Measurements from ENCODE around the gene ZNF366.

ZNF366 gene

DNA sequence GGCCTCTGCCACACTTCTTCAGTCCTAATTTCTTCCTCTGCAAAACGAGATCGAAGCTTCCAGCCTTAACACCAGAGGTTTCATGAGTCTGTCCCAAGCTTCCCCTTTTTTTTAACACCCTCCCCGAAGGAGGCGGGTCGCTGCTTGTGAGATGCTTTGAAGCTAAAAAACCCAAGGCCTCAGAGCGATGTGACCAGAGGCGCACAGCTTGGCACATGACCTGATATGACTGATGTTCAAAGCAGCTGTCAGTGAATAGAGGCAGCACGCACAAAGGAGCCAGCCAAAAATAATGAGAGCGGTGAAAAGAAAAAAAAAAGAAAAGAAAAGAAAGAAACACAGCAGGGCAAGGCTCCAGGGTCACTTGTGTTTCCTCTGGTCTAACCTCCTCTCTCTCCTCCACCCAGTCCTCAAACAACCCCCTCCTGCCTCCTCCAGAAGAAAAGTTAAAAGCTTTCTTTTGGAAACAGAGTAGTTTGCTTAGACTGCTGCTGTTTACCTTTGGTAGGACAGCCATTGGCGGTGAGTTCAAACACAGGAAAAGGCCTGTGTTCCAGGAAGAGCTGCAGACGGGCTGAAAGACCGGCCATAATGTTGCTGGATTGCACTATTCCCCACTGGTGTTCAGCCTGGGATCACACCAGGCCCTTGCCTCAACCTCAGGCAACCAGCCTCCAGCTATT lies 10.9 kb upstream of the ZNF366 start:
- DNase-seq = peak; percentile 95 to 98

DNA sequence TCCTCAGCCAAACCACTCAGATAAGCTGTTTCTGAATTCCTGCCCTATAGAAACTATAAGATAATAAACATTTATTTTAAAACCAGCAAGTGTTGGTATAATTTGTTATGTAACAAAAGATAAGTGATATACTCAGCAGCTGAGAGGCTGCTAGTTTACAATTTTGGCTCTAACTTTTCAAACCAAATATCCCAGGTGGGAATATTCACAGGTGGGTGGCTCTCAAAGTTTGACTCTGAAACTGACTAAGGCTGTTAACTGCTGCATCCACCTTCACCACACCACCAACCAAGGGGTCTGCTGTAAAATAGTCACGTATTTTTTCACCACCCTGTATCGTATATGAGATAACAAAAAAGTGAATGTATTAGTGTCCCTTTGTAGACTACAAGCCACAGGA lies 9.7 kb upstream of the ZNF366 start:
- no peak for DNase-seq

DNA sequence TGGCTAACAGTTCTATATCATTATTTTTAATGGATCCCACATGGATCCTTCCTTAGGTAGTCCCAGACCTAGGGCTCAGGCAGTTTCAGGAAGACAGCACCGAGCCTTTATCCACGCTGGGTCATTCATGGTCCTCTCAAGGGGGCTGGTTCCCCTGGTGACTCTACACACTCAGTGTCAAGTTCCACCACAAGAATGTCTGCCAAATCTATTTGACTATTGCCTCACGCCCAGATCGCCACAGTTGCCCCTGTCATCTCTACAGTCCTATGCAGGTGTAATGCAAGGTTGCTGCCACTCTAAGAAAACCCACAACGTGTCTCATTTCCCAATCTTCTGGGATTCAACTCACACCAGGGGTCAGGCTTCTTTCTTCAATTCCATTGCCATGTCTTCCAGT lies 8.0 kb upstream of the ZNF366 start:
- DNase-seq = no peak

DNA sequence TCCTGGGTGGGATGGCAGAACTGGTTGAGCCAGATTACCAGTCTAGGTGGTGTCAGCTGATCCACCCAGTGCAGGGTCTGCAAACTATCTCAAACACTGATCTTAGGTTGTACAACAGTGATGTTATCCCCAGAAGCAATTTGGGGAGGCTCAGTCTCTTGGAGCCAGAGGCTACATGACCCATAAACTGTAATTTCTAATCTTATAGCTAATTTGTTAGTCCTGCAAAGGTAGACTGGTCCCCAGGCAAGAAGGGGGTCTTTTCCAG lies 5.3 kb upstream of the ZNF366 start:
- DNase-seq = no peak

GRCh38 chr5:72511774-72512592 lies 4.8 kb upstream of the ZNF366 start:
- DNase-seq = peak; percentile 53 to 67

DNA sequence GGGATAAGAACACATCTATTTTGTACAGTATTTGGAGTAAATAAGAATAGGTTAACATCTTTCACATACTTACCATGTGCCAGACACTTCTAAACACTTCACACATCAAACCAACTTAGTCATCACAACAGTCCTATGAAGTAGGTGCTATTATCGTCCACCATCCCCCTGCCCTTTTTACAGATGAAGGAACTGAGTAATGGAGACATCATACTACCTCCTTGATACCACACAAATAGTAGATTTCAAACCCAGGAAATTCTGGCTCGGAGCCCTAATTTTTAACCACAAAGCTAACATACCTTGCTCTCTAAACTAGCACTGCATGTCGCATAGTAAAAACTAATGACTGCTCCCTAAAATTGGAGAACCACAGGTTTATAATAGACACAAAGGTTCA lies 4.2 kb upstream of the ZNF366 start:
- no peak for DNase-seq

DNA sequence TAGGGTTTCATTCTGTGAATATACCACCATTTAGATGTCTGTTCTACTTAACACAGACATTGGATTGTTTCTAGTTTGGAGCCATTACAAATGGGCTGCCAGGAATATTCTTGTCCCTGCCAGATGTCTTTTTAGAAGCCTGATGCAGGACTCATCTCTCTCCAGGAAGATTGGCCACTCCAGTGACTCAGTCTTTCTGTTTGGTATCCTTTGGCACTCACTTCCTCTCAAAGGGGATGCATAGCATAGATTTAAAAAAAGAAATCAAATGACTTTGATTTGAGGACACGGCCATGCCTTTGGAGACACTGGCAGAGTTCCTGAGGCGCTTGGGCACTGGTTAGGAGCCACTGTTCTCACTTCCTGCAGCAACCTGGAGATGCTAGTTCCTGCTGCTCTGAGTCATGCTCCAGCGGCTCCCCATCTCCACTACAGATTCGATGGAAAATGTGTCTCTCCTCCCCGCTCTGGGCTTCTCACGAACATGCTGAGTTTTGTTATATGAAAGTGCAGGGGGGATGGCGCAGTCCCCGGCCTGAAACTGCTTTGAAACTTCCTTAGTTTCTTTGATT lies 3.5 kb upstream of the ZNF366 start:
- peak; percentile 18 to 27 for DNase-seq

GRCh38 chr5:72509401-72509800 lies 2.2 kb upstream of the ZNF366 start:
- DNase-seq = no peak

DNA sequence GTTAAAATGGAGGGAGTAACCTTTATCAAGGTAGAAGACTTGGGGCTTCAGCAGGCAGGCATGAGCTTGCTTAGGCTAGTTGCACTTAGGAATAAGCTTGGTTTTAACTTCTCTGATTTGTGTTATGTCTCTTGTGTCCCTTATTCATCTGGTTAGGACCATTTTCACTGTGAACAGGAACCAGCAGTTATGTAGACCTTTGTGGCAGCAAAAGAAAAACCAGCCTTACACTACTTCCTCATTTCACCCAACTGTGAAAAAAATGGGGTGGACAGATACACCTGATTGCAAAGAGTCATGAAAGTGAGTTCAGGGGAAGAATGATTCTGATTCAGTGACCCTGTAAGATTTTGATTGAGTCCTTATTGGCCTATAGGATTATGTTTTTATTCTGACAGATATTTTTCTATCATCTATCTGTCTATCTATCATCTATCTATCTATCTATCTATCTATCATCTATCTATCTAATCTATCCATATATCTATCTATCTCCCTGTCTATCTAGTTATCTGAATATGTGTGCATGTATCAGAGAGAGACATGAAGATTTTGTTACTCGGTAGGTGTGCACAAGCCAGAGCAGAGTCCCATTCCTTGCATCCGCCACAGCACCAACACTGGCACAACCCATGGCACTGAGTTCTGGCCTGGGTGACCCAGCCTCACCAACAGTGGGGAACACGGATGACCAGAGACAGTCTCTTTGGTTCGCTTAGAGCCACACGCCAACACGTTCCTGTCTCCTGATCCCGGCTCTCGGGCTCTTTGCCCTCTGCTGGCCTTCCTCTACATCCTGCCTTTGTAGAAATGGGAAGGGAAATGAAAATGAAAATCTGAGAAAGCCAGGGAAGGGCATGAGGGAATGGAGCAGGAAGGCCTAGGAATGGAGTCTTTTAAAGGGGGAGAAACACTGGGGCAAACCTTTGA lies 1.3 kb upstream of the ZNF366 start:
- peak; percentile 58 to 59 for DNase-seq

GRCh38 chr5:72507907-72508238 lies 663 bp upstream of the ZNF366 start:
- no peak for DNase-seq

- DNase-seq = no peak
These were observed 1.1 kb downstream of the ZNF366 start for GRCh38 chr5:72506158-72506549.

GRCh38 chr5:72505539-72506157 lies 1.6 kb downstream of the ZNF366 start:
- peak; percentile 27 to 53 for DNase-seq

DNA sequence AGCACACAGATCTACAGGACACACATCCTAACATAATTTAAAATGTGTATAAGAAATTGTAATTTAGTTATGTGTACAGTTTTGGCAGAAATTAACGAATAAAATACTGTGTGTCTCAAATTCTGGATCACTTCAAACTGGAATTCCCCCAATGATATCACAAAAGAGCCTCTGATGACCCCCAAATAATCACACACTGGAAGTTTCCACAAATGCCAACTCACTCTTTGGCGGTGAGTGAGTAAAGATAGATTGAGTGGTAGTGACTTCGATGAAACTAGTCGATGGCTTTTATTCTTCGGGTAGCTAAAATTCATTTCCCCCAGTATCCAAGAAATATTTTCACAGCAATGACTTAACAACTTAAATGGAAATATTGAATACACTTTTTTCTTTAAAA lies 2.2 kb downstream of the ZNF366 start:
- peak in 1 of 2 donors; percentile 46 for DNase-seq

DNA sequence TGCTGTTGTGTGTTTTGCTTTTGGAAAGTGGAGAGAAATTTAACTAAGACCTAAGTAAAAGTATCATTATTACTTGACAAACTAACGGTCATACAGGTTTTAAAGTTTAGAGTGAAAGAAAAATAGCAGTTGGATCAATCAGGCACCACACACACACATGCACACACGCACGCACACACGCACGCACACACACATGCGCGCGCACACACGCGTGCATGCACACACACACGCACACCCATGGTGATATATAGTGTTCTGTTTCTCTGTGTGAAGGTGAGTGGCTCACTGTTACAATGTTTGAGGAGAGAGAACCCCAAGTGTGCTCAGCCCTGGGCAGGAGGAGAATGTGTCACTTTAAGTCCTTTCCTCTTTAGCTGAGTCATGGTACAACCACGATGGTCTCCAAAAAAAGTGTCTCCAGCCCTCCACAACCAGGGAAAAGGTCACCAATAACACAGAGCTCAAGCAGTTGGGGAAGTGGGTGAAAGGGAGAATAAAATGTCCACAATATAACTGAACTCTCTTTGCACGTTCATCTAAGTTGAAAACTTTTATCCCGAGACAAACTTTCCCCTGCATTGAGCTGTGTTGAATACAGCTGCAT lies 3.2 kb downstream of the ZNF366 start:
- peak; percentile 78 to 88 for DNase-seq

DNA sequence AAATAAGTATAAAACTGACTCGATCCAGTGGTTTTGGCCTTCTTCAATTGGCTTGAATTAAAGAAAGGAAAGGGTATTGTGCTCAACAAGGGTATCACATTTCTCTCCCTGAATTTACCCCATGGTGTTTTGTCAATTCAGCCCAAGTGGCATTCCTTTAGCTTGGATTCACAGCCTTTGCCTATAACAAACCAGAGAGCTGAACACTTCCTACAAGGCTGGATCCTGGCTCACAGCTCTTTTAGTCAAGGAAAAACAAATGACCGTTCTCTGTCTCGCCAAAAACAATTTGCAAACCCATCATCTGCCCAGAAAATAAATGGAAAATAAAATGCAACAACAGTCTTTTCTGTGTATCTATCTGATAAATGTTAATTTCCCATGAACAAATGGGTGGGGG lies 5.7 kb downstream of the ZNF366 start:
- DNase-seq = no peak

GRCh38 chr5:72499730-72500129 lies 7.5 kb downstream of the ZNF366 start:
- no peak for DNase-seq

- no peak for DNase-seq
These were observed 8.1 kb downstream of the ZNF366 start for GRCh38 chr5:72499090-72499489.

DNA sequence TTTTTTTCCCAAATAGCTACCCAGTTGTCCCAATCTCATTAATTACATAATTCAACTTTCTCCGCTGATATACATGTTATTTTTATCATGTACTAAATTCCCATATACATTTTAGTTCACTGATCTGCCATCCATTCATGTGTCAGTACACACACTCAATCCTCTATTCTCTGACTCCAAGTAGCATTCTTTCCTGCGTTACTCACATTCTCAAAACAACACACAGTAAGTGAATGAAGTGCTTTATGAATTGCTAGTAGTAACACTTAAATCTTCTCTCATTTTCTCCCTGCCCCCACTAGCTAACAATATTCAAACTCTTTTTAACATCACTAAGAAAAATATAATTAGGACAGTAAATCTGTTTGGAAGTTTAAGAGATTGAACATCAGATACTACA lies 8.9 kb downstream of the ZNF366 start:
- DNase-seq = no peak

- no peak for DNase-seq
These were observed 9.4 kb downstream of the ZNF366 start for GRCh38 chr5:72497823-72498222.

GRCh38 chr5:72495410-72495809 lies 11.8 kb downstream of the ZNF366 start:
- no peak for DNase-seq

- DNase-seq = no peak
These were observed 12.5 kb downstream of the ZNF366 start for GRCh38 chr5:72494623-72495124.

GRCh38 chr5:72489536-72489935 lies 17.7 kb downstream of the ZNF366 start:
- DNase-seq = no peak
